Measurements from ENCODE around the gene DRAM1. TPM values are rescaled to one million over a fixed set of nuclear protein-coding genes. Genes with fewer than 3 reads are reported as not detected.

DRAM1 gene
- total RNA-seq, 1 donor from 2014 or later: 23.6 TPM

DNA sequence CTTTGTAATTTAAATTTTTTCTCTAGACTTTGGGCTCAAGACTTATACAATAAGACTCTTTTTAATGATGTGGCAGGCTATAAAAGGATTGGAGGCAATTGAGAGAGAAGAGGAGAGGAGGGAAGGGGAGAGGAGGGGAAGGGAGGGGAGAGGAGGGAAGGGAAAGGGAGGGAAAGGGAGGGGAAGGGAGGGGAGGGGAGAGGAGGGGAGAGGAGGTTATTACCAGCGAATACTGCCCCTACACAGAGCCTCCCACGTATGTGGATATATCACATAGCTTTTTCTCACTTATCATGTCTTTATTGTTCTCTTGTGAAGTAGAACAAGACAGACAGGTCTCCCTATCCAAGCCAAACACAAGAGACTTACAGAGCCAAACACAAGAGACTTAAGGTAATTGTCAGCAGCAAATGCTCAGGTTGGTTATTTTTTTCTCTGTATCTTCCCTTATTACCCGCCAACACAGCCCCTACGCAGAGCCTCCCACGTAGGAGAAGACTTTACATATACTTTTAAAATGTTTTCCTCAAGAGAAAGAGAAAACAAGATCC lies 63.1 kb downstream of the DRAM1 start:
- no peak for DNase-seq (ENCODE audit: low read depth in 2 of 2)

DNA sequence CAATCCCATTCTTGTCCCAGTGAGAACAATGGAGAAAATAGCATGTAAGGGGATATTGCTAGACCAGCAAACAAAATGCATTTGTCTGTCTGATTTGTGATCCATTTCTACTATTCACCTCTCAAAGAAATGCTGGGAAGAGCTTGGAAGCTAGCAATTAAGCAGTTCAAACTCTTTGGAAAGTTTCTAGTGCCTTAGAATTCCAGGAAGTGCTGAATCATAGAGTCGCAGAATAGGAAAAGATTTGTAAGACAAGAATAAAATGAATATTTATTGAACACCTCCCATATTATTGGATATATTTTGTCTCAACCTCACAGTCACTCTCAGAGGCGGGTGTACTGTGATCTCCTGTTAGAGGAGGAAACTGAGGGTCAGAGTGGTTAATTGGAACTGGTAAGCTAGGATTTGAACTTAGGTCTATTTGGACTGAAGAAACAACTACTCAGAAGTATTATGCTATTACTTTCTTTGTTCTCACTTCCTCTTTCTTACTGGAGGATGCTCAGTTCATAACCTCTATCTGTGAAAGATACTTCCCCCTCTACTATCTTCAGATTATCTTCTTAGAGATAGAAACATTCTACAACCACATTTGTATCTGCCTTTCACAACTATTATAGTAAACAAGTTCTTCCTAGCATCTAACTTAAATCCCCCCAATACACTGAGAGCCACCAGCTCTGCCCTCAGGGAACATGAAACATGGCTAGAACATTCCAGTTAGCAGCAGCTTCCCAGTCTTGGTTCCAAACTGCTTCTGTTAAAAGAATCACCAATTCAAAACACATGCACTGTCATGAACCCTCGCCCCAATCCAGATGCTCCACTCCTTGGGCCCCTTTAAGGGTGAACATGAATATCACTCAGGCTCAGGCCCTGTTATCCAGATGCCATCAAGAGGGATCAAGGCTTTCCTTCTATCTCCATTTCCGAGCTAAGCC lies 64.2 kb downstream of the DRAM1 start:
- DNase-seq (ENCODE audit: low read depth in 2 of 2): peak in 1 of 2 donors; percentile 51

DNA sequence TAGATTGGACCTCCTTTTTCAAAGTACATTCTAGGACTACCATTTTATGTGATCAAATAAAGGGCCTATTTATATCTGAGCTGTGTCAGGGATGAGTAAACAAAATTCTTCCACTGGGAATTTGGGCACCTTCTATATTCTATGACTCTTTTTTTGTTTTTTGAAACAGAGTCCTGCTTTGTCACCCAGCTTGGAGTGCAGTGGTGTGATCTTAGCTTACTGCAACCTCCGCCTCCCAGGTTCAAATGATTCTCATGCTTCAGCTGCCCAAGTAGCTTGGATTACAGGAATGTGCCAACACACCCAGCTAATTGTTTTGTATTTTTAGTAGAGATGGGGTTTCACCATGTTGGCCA lies 64.8 kb downstream of the DRAM1 start:
- DNase-seq (ENCODE audit: low read depth in 2 of 2): no peak

DNA sequence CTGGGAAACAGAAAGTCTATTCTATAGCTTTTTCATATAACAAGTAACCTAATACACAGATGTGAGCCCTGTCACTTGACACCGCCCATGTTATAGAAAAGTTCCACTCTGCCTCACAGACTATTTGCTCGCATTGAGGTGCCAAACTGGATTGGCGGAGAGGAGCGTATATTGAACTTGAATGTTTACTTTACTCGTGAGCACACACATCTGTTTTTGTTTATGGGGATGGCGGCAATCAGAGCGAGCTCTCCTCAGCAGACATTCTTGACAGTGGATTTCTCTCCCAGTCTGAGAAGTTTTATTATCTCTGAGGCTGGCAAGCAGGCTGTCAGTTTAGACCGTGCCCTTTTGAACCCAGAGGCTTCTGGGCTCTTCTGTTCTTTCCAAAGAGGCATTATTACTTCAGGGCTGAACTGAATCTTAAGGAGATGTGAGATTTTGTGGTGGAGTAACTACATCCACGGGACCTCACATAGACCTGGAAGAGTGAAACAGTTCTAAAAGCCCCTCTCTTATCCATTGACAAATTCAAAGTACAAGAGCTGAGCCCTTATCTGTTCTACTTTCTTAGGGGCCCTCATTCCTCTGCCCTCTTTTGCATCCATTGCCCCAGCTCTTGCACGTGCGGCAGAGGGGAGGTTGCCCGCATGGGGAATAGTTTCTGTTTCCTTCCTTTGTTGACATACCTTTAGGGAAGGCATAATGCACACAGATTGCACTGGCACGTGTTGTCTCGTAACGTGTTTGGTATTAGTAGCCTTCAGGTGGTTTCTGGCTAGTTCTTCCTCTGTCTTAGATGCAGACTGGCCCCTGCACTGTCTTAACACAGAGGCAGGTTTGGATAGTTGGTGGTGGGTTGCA lies 68.2 kb downstream of the DRAM1 start:
- DNase-seq (ENCODE audit: low read depth in 2 of 2): no peak

DNA sequence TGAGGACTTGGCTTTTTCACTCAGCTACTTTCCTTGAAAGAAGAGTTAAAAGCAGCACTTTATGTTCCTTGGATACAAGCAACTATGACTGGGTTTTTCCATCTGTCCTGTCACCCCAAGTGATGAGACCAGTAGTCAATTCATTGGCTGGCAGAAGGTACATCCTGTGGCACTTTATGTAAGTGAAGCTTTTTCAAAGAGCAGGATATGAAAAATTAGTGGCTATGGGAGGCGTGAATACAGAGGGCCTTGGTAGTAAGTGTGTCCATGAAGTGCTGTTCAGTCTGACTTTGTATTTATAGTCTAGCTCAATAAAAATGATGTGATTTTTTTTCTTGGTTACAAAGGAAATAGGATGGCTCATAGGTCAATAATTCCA lies 68.8 kb downstream of the DRAM1 start:
- DNase-seq (ENCODE audit: low read depth in 2 of 2): no peak

DNA sequence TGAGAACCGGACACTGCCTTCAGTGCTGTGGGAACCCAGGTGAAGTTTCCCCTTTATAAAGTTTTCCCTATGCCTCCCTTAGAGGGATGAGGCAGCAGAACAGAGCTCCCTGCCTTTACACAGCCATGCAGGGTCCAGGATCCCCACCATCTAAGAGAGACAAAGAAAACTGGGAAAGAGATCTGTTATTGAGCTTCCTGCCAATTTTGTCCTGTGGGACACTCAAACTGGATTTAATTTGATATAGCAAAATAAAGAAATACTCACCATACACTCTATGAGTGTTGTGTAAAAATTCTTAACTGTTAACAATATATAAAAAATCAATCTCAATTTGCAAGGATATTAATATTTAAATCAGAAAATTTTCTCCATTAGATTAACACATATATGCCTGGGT lies 69.9 kb downstream of the DRAM1 start:
- DNase-seq (ENCODE audit: low read depth in 2 of 2): no peak

DNA sequence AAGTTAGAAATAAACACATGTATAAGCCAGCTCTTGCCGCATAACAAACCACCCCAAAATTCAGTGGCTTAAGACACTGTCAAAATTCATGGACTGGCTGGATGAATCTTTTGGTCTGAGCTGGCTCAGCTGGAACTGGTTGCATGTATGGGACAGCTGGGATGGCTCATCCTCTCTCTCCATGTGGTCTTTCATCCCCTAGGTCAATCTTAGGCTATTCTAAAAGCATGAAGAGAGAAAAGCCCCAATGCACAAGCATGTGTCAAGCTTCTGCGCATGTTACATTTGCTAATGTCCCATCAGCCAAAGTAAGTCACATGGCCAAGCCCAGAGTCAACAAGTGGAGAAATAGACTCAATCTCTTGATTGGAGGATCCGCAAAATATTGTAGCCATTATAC lies 71.0 kb downstream of the DRAM1 start:
- DNase-seq (ENCODE audit: low read depth in 2 of 2): no peak

DNA sequence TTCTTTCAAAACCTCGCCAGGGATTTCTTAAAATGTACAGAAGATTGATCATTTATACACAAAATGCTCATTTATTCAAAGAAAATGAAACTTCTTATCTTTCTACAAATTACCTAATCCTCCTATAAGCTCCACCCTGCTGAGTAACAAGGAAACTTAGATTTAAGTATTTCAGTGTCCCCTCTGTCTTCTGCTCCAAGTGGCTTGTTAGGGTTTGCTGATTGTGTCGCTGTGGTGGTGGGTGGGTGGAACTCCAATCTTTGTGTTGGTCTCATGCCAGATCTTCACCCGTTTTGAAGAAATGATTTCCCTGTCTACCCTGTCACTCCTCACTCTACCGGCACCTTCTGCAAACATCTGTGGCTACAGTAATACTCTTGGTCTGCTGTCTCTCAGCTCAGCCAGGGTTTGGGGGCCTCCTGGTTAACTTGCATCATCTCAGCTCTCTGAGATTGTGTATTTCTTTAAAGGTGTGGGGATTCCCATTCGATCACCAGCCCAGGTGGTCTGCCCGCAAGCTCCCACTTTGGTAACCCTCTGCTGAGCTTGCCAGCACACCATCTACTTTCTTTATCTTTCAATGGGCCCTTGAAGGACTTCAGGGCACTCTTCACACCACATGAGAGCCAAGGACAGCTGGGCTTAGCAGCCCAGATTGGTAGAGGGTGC lies 73.8 kb downstream of the DRAM1 start:
- no peak for DNase-seq (ENCODE audit: low read depth in 2 of 2)

DNA sequence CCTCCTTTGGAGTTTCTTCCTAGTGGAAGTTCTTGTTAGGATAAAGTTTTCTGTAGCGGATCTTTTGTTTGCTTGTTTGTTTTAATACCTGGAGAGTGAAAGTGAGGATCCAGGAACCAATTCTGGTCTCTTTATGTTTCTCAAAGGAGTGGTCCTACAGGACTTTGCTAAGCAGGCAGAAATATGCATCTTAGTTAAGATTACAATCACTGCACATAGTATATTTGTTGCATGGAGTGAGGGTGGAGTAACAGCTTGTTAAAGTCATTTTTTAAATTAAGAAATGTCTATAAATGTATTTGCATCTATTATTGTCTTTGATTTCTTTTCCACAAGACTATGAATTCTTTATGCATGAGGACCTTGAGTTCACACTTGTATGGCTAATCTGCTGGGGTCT lies 76.7 kb downstream of the DRAM1 start:
- no peak for DNase-seq (ENCODE audit: low read depth in 2 of 2)

DNA sequence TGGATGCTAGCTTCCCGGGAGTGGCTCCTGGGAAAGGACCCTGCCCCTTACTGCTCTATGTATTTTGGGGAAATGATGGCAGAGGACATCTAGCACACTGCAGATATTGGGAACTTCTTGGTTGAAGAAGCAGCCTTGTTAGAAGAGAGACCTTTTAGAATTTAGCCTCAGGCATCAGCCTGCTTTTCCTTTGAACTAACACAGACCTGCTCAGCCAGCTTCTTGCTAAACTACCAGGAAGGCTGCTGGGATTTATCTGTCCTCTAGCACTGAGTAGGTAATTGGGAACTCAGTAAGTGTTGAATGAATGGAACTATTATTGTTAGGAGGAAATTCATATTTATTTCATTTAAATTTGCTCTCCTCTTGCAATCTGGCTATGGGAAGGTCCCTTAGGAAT lies 77.3 kb downstream of the DRAM1 start:
- no peak for DNase-seq (ENCODE audit: low read depth in 2 of 2)

DNA sequence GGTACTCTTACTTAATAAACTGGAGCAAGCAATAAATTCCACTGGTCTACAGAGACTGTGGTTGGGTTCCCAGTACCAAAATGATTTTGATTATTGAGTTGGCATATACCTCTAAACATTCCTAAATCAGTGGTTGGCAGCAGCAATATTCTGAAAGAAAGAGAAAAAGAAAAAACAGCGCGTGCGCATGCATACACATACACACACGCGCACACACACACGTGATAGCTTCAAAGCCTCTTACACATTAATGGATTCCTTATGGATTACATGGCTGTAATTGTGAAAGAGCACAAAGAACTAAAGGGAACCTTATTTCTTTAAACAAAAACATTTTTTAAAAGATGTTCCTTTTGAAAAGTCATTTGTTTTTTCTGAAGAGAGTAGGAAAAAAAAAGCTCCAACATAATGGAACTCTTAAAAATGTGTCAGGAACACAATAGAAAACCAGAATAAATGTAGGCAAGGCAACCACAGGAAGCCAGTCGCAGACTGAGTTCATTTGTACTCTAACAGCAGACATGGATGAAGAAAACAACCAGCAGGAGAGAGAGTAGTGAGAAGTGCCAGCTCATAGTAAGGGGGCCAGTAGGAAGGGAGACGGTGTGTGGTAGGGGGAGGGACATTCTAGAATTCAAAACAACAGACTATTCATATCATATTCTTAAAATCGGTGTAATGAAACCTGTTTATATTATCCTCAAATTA lies 80.0 kb downstream of the DRAM1 start:
- no peak for DNase-seq (ENCODE audit: low read depth in 2 of 2)

DNA sequence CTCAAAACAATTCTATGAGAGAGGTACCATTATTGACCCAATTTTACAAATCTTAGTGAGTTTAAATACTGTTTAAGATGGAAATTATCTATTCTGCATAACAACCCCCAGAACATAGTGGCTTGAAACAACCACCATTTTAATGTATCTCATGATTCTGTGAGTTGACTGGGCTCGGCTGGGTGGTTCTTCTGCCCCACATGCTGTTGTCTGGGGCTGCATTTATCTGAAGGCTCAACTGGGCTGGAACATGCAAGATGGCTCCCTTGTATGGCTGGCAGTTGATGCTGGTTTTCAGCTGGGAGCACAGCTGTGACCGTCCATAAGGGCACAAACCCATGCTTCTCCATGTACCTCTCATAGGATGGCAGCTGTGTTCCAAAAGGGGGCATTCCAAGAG lies 82.2 kb downstream of the DRAM1 start:
- DNase-seq (ENCODE audit: low read depth in 2 of 2): no peak

DNA sequence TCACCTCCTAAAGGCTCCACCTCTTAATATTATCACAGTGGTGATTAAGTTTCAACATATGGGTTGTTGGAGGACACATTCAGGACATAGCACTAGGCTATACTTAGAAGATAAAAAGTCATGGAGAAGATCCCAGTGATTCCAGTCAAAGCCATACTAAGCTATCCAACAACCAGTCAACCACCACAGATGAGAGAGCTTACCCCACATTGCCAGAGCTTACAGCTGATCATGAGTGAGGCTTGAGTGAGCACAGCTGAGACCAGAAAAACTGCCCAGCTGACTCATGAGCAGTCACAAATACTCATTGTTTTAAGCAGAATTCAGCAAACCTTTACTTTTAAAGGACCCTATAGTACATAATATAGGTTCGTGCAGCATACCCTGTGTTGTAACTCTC lies 85.1 kb downstream of the DRAM1 start:
- no peak for DNase-seq (ENCODE audit: low read depth in 2 of 2)

DNA sequence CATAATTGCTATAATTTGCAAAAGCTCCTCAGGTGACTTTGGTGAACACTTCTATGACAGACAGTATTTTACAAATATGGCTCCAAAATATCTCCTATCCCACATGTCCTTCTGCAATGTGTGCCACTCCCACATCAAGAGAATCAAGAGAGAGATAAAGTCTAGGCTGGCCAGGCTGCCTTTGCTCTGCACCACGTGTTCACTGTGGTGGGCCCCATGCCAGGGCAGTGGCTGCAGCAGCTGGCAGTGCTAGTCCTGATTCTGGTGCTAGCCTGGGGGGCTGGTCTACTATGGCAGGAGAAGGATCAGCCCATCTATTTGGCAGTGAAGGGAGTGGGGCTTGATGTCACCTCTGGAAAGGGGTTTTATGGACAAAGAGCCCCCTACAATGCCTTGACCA lies 86.3 kb downstream of the DRAM1 start:
- DNase-seq (ENCODE audit: low read depth in 2 of 2): no peak

DNA sequence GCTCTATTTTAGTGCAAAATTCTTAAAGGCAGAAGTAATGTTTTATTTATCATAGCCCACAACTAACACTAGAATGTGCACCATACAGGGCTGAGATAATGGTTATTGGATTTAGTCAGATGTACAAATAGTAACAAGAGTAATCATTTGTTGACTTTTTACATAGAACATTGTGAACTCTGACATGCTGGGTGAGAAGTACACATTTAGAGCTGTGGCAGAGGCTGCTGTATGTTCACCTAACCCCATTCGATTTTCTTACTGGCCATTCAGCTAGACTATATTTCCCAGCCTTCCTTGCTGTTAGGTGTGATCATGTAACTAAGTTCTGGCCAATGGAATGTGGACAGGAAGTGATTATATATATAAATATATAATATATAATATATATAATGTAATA lies 89.1 kb downstream of the DRAM1 start:
- DNase-seq (ENCODE audit: low read depth in 2 of 2): no peak

DNA sequence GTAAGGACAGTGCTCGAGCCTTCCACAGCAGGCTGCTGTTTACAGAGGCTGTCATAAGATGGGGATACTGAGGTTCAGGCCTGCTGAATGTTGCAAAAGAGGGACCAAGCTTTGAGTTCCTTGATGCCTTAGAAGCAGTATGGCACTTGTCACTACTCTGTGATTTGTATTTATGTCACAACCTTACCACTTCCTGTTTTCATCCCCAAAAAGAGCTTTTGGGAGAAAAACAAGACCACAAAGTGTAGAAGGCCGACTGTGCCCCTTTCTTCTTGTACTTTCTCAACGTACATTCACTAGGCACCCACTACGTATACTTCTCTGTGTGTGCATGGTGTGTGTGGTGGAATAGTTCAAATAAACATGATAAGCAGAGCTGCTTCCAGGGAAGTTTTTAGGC lies 90.1 kb downstream of the DRAM1 start:
- DNase-seq (ENCODE audit: low read depth in 2 of 2): no peak

DNA sequence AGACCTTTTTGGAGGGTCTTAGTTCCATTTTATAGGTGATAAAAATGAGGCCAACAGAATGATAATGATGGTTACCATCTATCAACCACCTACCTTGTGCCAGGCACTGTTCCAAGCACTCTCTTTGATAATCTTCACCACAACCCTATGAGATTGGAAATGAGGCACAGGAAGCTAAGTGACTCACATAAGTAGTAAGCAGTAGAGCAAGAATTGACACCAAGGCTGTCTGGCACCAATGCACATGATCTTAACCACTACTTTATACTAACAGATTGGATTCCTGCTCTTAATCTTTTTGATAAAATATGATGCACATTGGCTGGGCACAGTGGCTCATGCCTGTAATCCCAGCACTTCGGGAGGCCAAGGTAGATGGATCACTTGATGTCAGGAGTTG lies 91.4 kb downstream of the DRAM1 start:
- DNase-seq (ENCODE audit: low read depth in 2 of 2): no peak

All from lung microvascular endothelial cell (primary cell).